CD1c-positive myeloid dendritic cell (primary cell): ENCODE measurements around the gene TBCK.
"Not testable (repeated sequence)": the region's sequence is repeated elsewhere in the genome, so short reads cannot be mapped to it uniquely, and the experiment has no call there.

Experiments
- DNase-seq: peaks from one replicate; pipeline ENCODE4 v3.0.0-alpha.2; 2016; ENCODE audit errors: extremely low spot score

TBCK gene

DNA sequence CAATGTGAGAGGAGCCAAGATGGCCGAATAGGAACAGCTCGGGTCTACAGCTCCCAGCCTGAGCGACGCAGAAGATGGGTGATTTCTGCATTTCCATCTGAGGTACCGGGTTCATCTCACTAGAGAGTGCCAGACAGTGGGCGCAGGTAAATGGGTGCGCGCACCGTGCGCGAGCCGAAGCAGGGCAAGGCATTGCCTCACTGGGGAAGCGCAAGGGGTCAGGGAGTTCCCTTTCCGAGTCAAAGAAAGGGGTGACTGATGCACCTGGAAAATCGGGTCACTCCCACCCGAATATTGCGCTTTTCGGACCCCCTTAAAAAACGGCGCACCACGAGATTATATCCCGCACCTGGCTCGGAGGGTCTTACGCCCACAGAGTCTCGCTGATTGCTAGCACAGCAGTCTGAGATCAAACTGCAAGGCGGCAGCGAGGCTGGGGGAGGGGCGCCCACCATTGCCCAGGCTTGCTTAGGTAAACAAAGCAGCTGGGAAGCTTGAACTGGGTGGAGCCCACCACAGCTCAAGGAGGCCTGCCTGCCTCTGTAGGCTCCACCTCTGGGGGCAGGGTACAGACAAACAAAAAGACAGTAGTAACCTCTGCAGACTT, 196.0 kb downstream of the TBCK start:
- not testable (repeated sequence) for DNase-seq

DNA sequence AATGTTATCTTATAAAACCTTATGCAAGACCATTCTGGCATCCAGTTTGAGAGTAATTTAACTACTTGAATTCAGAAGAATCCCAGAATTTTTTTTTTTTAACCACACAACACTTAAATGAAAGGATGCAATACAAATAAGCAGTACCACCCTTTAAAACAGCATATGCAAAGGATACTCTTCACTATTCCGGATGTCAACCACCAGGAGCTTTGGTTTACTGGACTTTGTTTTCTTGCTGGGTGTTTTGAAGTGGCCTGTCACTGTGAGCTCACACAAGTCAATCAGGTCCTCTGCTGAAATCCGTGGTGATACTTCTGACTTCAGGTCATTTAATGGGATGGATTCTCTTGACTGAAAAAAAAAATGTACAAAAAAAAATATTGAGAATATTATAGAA, 200.0 kb downstream of the TBCK start:
- DNase-seq, result no peak

DNA sequence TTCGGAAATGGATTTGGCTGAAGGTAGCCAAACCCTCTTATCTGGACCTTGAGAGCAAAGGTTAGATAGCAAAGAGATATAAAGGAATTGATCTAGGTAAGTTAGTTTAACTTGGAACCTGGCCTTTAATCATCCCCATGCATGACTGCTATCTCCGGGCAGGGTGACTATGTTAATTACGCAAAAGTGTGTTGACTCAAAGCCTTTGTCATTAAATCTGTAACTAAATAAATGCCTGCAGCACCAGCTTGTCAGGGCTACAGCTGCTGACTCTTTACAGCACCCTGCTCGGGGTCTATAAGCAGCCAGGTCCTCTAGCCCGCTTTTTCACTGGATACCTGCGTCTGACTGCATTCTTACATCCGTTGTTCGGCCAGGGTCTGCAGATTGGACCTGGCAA, 201.7 kb downstream of the TBCK start:
- no peak for DNase-seq

DNA sequence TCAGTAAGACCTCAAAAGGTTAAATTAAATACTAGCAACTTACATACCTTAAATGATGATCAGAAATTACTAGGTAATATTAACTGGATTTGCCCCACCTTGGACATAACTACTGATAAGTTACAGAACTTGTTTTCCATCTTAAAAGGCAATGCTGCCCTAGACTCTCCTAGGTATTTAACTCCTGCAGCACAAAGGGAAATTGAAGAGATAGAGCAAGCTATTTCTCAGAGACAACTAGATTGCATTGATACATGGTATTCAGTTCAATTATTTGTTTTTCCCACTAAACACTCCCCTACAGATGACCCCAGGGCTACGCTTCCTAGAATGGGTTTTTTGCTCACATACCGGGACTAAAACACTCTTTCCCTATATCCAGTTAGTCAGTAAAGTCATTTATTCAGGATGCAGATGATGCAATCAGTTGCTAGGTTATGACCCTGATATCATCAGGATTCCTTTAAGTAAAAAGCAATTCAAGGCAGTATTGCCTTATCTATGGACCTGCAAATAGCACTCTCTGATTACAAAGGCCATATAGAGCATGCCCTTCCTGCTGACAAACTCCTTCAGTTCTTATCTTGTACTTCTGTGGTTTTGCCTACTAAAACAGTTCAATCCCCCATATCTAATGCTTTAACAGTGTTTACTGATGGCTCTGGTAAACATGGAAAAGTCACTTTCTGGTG, 204.1 kb downstream of the TBCK start:
- not testable (repeated sequence) for DNase-seq

DNA sequence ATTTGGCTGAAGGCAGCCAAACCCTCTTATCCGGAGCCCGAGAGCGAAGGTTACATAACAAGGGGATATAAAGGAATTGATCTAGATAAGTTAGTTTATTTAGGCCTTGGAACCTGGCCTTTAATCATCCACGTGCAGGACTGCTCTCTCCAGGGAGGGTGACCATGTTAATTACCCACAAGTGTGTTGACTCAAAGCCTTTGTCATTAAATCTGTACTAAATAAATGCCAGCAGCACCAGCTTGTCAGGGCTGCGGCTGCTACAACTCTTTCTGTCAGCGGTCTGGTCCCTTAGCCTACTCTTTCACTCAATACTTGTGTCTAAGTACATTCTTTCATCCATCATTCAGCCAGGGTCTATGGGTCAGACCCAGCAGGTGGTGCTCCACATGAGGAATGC, 206.1 kb downstream of the TBCK start:
- no peak for DNase-seq

DNA sequence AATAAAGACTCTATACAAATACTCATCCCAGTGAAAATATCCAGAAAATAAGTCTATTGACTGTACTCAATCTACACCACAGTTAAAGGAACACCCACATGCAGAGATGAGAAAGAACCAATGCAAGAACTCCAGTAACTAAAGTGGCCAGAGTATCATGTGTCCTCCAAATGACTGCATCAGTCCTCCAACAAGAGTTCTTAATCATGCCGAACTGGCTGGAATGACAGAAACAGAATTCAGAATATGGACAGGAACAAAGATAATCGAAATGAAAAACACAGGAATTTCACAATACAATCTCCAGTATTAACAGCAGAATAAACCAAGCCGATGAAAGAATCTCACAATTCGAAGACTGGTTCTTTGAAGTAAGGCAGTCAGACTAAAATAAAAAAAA, 210.3 kb downstream of the TBCK start:
- DNase-seq, result no peak

DNA sequence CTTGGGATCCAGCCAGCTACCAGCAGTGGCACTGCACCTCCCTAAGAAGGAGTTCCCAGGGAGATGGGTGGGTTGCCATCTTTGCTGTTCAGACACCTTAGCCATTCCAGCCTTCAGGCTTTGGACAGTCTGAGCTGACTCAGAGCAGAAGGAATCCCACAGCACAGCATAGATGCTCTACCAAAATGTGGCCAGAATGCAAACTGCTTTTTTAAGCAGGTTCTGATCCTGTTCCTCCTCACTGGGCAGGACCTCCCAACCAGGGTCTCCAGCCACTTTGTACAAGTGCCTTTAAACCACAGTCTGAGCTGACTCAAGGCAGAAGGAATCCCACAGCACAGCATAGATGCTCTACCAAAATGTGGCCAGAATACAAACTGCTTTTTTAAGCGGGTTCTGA, 211.7 kb downstream of the TBCK start:
- no peak for DNase-seq

DNA sequence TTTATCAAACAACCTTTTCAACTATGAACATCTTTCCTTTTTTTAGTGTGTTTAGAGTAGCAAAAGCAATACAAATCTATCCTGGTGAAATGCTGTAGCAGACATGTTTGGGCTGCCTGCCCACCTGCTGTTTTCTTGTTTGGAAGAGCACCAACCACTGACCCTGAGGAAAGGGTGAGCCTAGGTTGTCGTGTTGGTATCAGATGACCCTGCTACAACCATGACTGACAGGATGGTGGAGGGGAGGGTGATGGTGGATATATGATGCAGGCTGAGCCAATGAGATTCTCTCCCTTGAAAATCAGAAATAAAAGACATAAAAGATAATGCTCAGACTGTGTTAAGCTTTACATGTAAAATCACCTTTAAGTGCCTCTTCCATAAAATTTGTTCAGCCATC, 219.6 kb downstream of the TBCK start:
- DNase-seq, result no peak

DNA sequence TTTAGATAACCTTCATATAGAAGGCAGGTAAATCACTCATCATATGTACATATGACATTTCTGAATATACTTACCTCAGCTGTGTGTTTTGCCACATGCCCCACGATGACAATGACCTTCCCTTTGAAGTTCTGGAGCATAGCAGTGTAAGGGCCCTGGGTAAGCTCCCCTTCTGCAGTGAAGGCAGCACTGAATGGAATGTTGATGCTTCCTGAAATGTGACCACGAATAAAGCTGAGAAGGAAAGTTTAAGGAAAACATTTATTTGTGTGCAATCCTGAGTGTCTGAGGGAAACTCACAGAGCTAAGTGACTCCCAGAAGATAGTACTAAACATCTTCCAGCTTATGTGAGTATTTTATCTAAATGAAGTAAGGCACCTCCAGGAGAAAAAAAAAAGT, 220.6 kb downstream of the TBCK start:
- no peak for DNase-seq

DNA sequence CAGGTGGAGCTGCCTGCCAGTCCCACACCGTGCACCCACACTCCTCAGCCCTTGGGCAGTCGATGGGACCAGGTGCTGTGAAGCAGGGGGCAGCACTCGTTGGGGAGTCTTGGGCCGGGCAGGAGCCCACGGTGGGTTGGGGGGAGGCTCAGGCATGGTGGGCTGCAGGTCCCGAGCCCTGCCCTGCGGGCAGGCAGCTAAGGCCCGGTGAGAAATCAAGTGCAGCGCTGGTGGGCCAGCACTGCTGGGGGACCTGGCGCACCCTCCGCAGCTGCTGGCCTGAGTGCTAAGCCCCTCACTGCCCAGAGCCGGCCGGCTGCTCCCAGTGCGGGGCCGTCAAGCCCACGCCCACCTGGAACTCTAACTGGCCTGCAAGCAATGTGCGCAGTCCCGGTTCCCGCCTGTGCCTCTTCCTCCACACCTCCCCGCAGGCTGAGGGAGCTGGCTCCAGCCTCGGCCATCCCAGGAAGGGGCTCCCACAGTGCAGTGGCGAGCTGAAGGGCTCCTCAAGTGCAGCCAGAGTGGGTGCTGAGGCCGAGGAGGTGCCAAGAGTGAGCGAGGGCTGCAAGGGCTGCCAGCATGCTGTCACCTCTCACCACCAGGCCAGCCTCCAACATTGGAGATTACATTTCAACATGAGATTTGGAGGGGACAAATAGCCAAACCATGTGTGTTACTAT, 223.5 kb downstream of the TBCK start:
- DNase-seq, result no peak

DNA sequence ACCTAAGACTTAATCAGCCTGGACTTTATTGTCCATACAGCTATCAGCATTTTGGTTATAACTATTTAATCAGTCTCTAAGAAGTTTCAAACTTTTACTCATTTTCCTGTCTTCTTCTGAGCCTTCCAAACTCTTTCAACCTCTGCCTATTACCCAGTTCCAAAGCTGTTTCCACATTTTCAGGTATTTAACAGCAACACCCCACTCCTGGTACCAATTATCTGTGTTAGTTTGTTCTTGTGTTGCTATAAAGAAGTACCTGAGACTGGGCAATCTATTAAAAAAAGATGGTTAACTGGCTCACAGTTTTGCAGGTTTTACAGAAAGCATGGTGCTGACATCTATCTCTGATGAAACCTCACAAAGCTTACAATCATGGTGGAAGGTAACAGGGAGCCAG, 225.2 kb downstream of the TBCK start:
- DNase-seq, result no peak

DNA sequence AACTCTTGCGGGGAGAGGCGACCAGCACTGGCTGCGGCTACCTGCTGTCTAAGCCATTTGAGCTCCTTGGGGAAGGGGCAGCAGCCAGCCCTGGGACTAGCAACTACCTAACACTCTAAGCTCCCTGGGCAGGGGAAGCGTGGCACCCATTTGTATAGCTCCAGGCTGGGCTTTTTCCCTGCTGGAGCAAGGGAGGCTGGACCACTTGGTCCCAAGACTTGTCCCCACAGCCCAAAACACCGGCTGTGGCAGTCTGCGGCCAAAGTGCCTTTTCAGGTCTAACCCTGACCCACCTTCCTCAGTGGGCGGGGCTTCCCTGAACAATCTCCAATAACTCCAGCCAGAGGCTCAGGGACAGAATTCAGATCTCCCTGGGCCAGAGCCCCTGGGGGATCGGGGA, 232.9 kb downstream of the TBCK start:
- DNase-seq, result no peak

DNA sequence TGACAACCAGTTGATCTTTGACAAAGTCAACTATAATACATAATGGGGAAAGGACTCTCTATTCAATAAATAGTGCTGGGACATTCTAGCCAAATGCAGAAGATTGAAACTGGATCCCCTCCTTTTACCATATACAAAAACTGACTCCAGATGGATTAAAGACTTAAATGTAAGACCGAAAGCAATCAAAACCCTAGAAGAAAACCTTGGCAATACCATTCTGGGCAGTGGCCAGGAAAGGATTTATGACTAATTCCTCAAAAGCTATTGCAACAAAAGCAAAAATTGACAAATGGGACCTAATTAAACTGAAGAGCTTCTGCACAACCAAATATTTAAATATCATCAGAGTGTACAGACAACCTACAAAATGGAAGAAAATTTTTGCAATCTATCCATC, 235.6 kb downstream of the TBCK start:
- no peak for DNase-seq

DNA sequence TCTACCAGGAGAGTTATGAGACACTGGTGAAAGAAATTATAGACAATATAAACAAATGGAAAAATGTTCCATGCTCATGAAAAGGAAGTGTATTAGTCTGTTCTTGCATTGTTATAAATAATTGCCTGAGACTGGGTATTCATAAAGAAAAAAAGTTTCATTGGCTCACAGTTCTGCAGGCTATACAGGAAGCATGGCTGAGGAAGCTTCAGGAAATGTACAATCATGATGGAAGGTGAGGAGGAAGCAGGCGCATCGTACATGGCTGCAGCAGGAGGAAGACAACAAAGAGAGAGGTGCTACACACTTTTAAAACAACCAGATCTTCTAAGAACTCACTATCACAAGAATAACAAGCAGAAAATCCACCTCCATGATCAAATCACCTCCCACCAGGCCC, 236.4 kb downstream of the TBCK start:
- DNase-seq, result no peak

DNA sequence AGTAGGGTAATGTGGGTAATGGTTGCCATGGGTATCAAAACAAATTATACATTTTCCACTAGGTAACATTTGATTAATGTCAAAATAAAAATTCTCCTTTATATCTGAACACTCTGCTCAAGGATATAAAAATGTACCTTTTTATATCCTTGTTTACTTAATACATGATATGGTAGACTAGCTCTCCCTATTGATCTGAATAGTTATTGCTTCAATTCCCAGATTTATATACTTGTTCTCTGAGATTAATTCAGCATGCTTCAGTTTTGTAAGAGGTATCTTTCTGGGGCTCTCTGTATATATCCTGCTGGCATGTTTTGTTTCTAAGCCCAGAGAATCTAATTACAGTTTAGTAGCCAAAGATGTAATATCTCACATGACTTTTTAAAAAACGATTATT, 251.0 kb downstream of the TBCK start:
- DNase-seq, result no peak

DNA sequence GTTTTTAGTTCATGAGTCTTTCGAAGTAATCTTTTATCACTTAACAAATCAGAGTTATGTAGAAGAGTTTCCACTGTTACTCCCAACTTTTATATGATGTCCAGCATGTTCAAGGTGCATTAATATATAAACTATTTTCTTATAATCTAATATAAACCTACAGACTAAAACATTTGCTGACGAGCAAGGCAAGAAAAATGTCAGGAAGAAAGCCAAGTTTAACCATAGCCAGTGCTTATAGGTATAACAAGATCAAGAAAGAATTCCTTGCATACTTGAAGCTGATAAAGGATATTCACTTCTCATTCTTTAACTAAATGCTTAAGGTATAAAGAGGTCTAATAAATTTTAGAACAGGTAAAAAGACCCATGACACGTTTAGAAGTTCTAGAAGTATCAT, 253.0 kb downstream of the TBCK start:
- no peak for DNase-seq

DNA sequence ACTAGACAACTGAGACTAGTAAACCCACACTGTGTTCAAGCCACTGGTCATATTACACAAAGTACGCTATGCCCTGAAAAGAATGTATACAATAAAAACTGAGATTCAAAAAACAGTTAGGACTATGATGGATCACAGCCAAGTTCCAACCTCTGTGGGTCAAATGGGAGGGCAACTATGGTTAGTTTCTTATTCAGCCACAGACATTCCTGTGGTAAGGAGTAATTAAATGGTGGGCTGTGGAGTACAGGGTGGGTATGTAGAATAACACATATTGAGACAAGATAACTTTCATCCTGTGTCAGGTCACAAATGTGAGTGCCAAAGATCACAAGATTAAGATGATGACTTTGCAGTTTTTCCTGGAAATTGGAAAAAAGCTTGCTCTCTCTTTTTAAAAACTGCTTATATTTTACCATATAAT, 253.5 kb downstream of the TBCK start:
- no peak for DNase-seq

DNA sequence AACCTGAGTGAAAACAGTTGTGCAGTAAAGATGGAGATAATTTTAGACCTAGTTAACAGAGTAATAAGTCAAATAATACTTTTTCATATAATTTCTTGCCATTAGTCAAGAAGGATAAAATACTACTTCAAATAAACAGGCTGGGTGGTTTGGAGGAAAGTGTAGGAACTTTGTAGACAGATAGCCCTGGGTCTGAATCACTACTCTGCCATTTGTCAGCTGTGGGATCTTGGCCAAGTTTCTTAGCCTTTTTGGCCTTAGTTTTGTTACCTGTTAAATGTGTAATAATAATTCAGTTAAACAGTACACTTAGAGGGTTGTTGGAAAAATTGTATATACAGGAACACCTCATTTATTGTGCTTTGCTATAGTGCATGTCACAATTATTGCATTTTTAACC, 257.1 kb downstream of the TBCK start:
- no peak for DNase-seq

DNA sequence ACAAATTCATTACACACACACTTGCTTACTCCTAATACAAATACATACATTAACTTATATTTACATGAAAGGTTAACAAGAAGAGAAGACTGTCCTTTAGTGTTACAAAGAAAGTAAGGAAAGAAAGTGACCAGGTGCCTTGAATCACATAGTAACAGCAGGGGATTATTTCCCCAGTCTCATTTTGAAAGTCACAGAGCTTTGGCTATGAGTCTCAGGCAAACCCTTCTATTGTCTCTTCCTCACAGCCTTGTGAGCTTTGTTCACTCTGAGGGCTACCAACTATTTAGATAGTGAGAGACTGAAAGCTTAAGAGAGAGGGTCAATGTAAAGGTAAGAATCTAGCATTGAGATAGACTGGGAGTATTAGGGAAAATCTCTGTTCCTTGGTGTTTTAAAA, 259.1 kb downstream of the TBCK start:
- DNase-seq, result no peak

DNA sequence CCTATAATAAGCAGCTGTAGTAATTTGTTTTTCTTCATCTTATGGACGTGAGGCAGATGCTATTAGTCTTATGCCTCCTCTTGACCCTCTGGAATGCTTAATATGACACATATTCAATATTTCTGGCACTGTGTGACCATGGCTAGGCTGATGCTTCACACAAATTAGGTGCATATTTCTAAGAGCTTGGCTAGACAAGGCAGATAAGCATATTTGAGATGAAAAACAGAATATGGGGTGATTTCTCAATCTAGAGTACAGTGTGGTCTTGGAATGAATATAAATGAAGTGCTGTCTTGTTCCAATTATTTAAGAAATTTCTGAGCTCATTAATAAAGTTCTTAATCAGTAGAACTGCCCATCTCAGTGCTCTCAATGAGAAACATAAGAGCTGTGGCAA, 264.5 kb downstream of the TBCK start:
- no peak for DNase-seq

DNA sequence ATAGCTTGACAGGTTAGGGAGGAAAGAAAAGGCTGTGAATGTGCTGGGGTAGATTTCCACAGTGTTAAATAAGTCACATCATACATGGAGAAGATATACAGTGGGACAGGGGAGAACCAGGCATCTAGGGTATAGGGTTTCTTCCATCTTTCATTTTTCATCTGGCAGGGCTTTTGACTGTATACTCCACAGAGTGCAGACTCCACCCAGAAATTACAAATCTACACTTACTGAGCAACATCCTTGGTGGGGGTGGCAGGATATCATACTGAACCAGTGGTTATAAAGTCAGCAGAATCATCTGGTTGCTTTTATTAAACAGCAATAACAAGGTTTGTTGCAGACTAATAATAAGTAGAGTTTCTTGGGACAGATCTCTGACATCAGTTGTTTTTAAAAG, 266.5 kb downstream of the TBCK start:
- no peak for DNase-seq

DNA sequence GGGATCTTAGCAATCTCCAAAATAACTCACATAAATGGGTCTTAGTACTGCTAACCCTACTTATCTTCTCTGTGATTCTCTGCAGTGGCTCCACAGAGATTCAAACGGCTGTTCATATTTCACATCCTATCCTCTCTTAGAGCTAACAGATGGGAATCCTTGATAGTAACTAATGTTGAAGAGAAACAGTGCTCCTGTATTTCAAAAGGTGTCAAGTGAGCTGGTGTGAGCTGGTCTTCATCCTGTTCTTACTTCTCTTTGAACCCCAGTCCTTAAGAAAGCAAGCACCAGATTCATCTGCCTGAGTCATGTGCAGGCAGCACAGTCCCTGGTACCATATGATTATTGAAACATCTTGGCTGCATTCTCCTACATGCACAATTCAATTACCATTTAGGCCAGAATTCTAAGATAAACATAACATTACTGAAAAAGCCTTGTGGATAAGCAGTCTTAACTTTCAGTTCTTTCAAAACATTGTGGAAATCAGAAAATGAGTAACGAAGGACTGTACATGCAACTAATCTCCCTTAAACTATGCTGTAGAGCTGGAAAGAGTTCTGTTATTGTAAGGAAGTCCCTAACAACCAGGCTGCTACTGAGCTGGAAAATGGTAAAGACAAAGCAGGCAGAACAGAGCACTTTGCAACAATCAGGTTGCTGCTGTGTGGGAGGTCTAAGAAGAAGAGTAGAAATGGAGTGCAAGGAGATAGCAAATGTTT, 267.6 kb downstream of the TBCK start:
- DNase-seq, result no peak

DNA sequence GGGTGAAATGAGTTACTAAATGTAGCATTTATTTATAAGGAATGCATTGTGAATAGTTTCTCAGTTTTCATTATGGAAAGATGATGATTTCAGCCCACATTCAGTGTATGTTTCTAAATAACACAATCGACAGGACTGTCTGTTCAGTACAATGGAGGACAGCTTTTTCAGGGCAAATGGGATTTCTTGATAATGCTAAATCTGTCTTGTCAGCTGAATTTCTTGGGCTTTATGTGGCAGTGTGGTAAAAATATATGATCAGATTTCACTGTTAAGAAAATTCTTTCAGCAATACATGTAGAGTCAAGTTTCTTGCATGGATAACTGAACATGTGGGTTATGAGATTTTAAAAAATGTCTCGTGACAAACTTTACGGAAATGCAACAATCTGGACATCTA, 269.9 kb downstream of the TBCK start:
- DNase-seq, result no peak
